ENCODE results near the gene CTIF. TPM values are rescaled to one million over a fixed set of nuclear protein-coding genes. Genes with fewer than 3 reads are reported as not detected.
A peak's percentile ranks its signal among the peaks of the same experiment; 100 is the strongest.

CTIF gene
- polyA plus RNA-seq, 3 donors: 0.38 to 8.7 (median 1.2) TPM

DNA sequence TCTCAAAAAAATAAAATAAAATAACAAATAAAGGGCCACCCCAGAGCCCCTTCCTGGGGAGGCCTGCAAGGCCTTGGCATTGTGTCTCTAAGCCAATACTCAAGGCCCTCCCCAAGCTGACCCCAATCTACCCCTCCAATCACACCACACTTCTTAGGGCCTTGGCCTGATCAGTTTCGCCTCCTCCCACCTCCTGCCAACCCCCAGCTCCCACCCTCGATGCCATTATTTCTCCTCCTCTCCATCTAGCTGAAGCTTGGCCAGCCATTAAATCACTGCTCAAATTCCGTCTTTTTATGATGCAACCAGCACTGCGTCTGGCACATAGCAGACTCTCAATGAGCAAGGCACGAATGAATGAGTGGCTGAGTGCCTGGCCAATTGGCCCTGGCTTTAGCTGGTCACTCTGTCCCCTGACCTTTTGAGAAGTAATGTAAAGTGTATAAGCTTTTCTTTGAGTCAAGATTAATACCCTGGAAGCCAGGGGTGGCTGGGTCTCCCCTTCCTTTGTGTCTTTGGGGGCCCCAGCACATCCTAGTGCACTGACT, 356.0 kb downstream of the CTIF start:
- Histone ChIP-seq H3K36me3 (replicated peaks in 1 of 2; ENCODE audit: control insufficient read depth in 1 of 2, insufficient read depth in 2 of 2, low read length in 2 of 2) (no peaks in the 10 kb centered on the region), H3K4me2 (replicated peaks; ENCODE audit: extremely low read depth, low read length, poor library complexity, severe bottlenecking) (no peak overlapping the region), H3K79me2 (ENCODE audit: insufficient read depth, low read length) (no peaks in the 10 kb centered on the region), H4K20me1 (ENCODE audit: insufficient read depth, low read length) (no peaks in the 10 kb centered on the region), H2AFZ (ENCODE audit: insufficient read depth, low read depth, low read length, poor library complexity, severe bottlenecking) (no peak overlapping the region), H3K4me3 (replicated peaks in 1 of 3; ENCODE audit: low read depth in 2 of 3, low read length in 3 of 3) (no peak overlapping the region), H3K27ac (ENCODE audit: low read depth in 1 of 2, low read length in 2 of 2) (no peak overlapping the region), H3K4me1 (ENCODE audit: control insufficient read depth in 1 of 2, insufficient read depth in 2 of 2, low read length in 2 of 2) (peaks cover 36 to 39% of the 10 kb centered on the region in 2 donors), H3K27me3 (ENCODE audit: control insufficient read depth in 2 of 2, insufficient read depth in 2 of 2, low read length in 2 of 2) (no peaks in the 10 kb centered on the region), H3K9ac (ENCODE audit: insufficient read depth, low read length, poor library complexity, severe bottlenecking) (no peak overlapping the region), H3K9me3 (replicated peaks in 1 of 2; ENCODE audit: control insufficient read depth in 1 of 2, insufficient read depth in 1 of 2, low read length in 2 of 2) (no peaks in the 10 kb centered on the region)
- TF ChIP-seq, protein P1, sequence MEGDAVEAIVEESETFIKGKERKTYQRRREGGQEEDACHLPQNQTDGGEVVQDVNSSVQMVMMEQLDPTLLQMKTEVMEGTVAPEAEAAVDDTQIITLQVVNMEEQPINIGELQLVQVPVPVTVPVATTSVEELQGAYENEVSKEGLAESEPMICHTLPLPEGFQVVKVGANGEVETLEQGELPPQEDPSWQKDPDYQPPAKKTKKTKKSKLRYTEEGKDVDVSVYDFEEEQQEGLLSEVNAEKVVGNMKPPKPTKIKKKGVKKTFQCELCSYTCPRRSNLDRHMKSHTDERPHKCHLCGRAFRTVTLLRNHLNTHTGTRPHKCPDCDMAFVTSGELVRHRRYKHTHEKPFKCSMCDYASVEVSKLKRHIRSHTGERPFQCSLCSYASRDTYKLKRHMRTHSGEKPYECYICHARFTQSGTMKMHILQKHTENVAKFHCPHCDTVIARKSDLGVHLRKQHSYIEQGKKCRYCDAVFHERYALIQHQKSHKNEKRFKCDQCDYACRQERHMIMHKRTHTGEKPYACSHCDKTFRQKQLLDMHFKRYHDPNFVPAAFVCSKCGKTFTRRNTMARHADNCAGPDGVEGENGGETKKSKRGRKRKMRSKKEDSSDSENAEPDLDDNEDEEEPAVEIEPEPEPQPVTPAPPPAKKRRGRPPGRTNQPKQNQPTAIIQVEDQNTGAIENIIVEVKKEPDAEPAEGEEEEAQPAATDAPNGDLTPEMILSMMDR (IDR thresholded peaks at IDR 0.05): no peak
- Mint-ChIP-seq H3K4me1 (peaks cover 37% of the 10 kb centered on the region), H3K27ac (peak overlapping the region in 6 of 7 donors; percentile 3 to 99 (median 39)), H3K27me3 (ENCODE audit: low read depth in 3 of 3) (peaks cover 0 to 1% (median 0%) of the 10 kb centered on the region in 3 donors), H3K36me3 (peaks cover 0 to 3% of the 10 kb centered on the region in 2 donors), H3K4me3 (no peak overlapping the region), H3K9me3 (peaks cover 0 to 4% (median 0%) of the 10 kb centered on the region in 7 donors)
- intact Hi-C loops (cut with micrococcal nuclease): loop anchor here (5.0 to 10.0 kb wide), 3 partner anchors 57 to 220 kb away; partner anchors contain the start of gene SMAD7 (in 1 of the 2)
- peak in 1 of 3 donors; percentile 36 for DNase-seq
- WGBS (ENCODE audit: insufficient coverage): 89% methylated on average over 5 of the region's 5 CpGs

- H3K36me3 ChIP-seq (replicated peaks in 1 of 2; ENCODE audit: control insufficient read depth in 1 of 2, insufficient read depth in 2 of 2, low read length in 2 of 2): no peaks in the 10 kb centered on the region
- H4K20me1 ChIP-seq (ENCODE audit: insufficient read depth, low read length): no peaks in the 10 kb centered on the region
- peak overlapping the region; percentile 19 for H3K4me2 ChIP-seq (replicated peaks; ENCODE audit: extremely low read depth, low read length, poor library complexity, severe bottlenecking)
- WGBS (ENCODE audit: insufficient coverage): 33% methylated on average over 6 of the region's 8 CpGs
- H2AFZ ChIP-seq (ENCODE audit: insufficient read depth, low read depth, low read length, poor library complexity, severe bottlenecking): peak overlapping the region; percentile 74
- Mint-ChIP-seq H3K27ac (peak overlapping the region; percentile 93 to 99 (median 97)), H3K4me3 (peak overlapping the region; percentile 5 to 74), H3K27me3 (ENCODE audit: low read depth in 3 of 3) (no peaks in the 10 kb centered on the region), H3K4me1 (peaks cover 43% of the 10 kb centered on the region), H3K36me3 (peaks cover 2 to 4% of the 10 kb centered on the region in 2 donors), H3K9me3 (peaks cover 0 to 4% (median 1%) of the 10 kb centered on the region in 7 donors)
- peak overlapping the region in 1 of 3 experiments; percentile 27 for H3K4me3 ChIP-seq (replicated peaks in 1 of 3; ENCODE audit: low read depth in 2 of 3, low read length in 3 of 3)
- DNase-seq: no peak
- no peaks in the 10 kb centered on the region for H3K79me2 ChIP-seq (ENCODE audit: insufficient read depth, low read length)
- TF ChIP-seq, protein P1 (IDR thresholded peaks at IDR 0.05): no peak
- H3K9me3 ChIP-seq (replicated peaks in 1 of 2; ENCODE audit: control insufficient read depth in 1 of 2, insufficient read depth in 1 of 2, low read length in 2 of 2): no peaks in the 10 kb centered on the region
- H3K4me1 ChIP-seq (ENCODE audit: control insufficient read depth in 1 of 2, insufficient read depth in 2 of 2, low read length in 2 of 2): peaks cover 38 to 42% of the 10 kb centered on the region in 2 donors
- H3K27ac ChIP-seq (ENCODE audit: low read depth in 1 of 2, low read length in 2 of 2): peak overlapping the region; percentile 90 to 93
- H3K27me3 ChIP-seq (ENCODE audit: control insufficient read depth in 2 of 2, insufficient read depth in 2 of 2, low read length in 2 of 2): no peaks in the 10 kb centered on the region
- H3K9ac ChIP-seq (ENCODE audit: insufficient read depth, low read length, poor library complexity, severe bottlenecking): peak overlapping the region; percentile 57
- intact Hi-C loops (cut with micrococcal nuclease): loop anchor here (2.0 to 10.0 kb wide), 5 partner anchors 22 to 222 kb away; partner anchors contain the start of gene SMAD7 (in 1 of the 2)
Observed at GRCh38 chr18:48896326-48896874, 357.6 kb downstream of the CTIF start.
